HepG2 (cell line): Measurements from ENCODE around the gene BRD8. TPM values are rescaled to one million over a fixed set of nuclear protein-coding genes. Genes with fewer than 3 reads are reported as not detected.

Source experiments
- ATAC-seq: fragments of 200-7000 bp; cut with Tn5 transposase; 3 replicates; pipeline ENCODE4 v1.9.1; 2020; ENCODE audit warnings: mild to moderate bottlenecking, moderate library complexity
- BruUV-seq: library from RNA; stranded (reverse); fragments of 400-500 nt; replicated peaks from 2 replicates; lab custom pipeline; 2021; lab: Mats Ljungman, UMichigan
- CTCF ChIA-PET: fragments of 300-600 bp; formaldehyde crosslinking; extraction: SDS; loops from one replicate; lab custom pipeline; 2021; ENCODE audit warnings: low total read pairs, inconsistent platforms, low intra/inter-chr PET ratio; lab: Yijun Ruan, JAX
- POLR2A ChIA-PET: fragments of 350-600 bp; sonication (Branson Sonifier 250); formaldehyde crosslinking; loops from one replicate; lab custom pipeline; 2020; ENCODE audit warnings: antibody characterized with exemption, inconsistent platforms; lab: Yijun Ruan, JAX
- DNase-seq: peaks from one replicate; pipeline ENCODE4 v3.0.0-alpha.2; 2015; ENCODE audit warnings: low spot score
- FAIRE-seq: peaks from 3 replicates; lab custom pipeline; 2011; peaks lifted over from hg19 to GRCh38; lab: Jason Lieb, UNC
- H2AFZ ChIP-seq: one replicate; pipeline ENCODE4 v1.6.1; 2011; ENCODE audit warnings: low read length, inconsistent platforms
- H3K27ac ChIP-seq: fragments of 300-600 bp; 3 replicates; pipeline ENCODE4 v1.8.0; 2011; ENCODE audit warnings: mixed run types, mild to moderate bottlenecking, mixed read lengths, low read length, inconsistent platforms; ENCODE audit not compliant: insufficient read depth; ENCODE audit errors: extremely low read length
- H3K27me3 ChIP-seq, 2 experiments: fragments of 200-600 bp in 1 of 2; 2 replicates in 1 of 2; 3 replicates in 1 of 2; pipeline versions ENCODE4 v1.6.0 to v1.8.0; 2011; ENCODE audit warnings: low read length in 2 of 2, mild to moderate bottlenecking in 2 of 2, moderate library complexity in 2 of 2, inconsistent platforms in 1 of 2; ENCODE audit not compliant: insufficient read depth in 2 of 2, control insufficient read depth in 1 of 2
- H3K36me3 ChIP-seq, 2 experiments: fragments of 200-600 bp in 1 of 2; replicated peaks in 1 of 2; 2 replicates in 1 of 2; 3 replicates in 1 of 2; pipeline versions ENCODE4 v1.5.1 to v1.8.0; 2011; ENCODE audit warnings: low read length in 2 of 2, inconsistent platforms in 1 of 2; ENCODE audit not compliant: insufficient read depth in 2 of 2, control insufficient read depth in 1 of 2
- H3K4me1 ChIP-seq: 2 replicates; pipeline ENCODE4 v1.5.1; 2012; ENCODE audit warnings: low read length, inconsistent platforms; ENCODE audit not compliant: insufficient read depth
- H3K4me2 ChIP-seq: 2 replicates; pipeline ENCODE4 v1.6.0; 2011; ENCODE audit warnings: low read depth, low read length, inconsistent platforms
- H3K4me3 ChIP-seq, 3 experiments: fragments of 200-600 bp in 1 of 3; sonication (generic), shearing (Covaris generic) in 1 of 3; replicated peaks in 1 of 3; 2 replicates each; pipeline ENCODE4 v1.5.1; 2011 to 2016; ENCODE audit warnings: low read length in 3 of 3, inconsistent platforms in 2 of 3, low read depth in 2 of 3, mild to moderate bottlenecking in 2 of 3, control low read depth in 1 of 3, mixed read lengths in 1 of 3; ENCODE audit not compliant: insufficient read depth in 1 of 3
- H3K79me2 ChIP-seq: one replicate; pipeline ENCODE4 v1.6.1; 2011; ENCODE audit warnings: low read length, inconsistent platforms; ENCODE audit not compliant: insufficient read depth
- H3K9ac ChIP-seq: 2 replicates; pipeline ENCODE4 v1.6.0; 2011; ENCODE audit warnings: mild to moderate bottlenecking, low read depth, low read length, inconsistent platforms; ENCODE audit not compliant: insufficient read depth
- H3K9me3 ChIP-seq: 2 replicates; pipeline ENCODE4 v1.5.1; 2012; ENCODE audit warnings: mild to moderate bottlenecking, low read length
- H4K20me1 ChIP-seq: 2 replicates; pipeline ENCODE4 v1.6.0; 2011; ENCODE audit warnings: inconsistent platforms, mild to moderate bottlenecking, low read length, moderate library complexity; ENCODE audit not compliant: insufficient read depth
- AHDC1 ChIP-seq: sonication (generic); formaldehyde crosslinking; IDR thresholded peaks from 2 replicates; pipeline ENCODE4 v1.5.1; 2020; ENCODE audit warnings: mild to moderate bottlenecking, missing genetic modification reagents, borderline replicate concordance
- ISX ChIP-seq: sonication (generic); formaldehyde crosslinking; conservative IDR thresholded peaks from 2 replicates; pipeline ENCODE4 v1.5.0; 2020; ENCODE audit warnings: missing genetic modification reagents
- JUNB ChIP-seq: sonication (generic); formaldehyde crosslinking; IDR thresholded peaks from 2 replicates; pipeline ENCODE4 v1.8.0; 2022; ENCODE audit warnings: missing genetic modification reagents, mild to moderate bottlenecking, borderline replicate concordance
- MYPOP ChIP-seq: sonication (generic); formaldehyde crosslinking; IDR thresholded peaks from 2 replicates; pipeline ENCODE4 v1.8.1; 2023; ENCODE audit warnings: mild to moderate bottlenecking, moderate library complexity, missing genetic modification reagents
- PITX1 ChIP-seq: sonication (generic); formaldehyde crosslinking; IDR thresholded peaks from 2 replicates; pipeline ENCODE4 v1.5.1; 2020; ENCODE audit warnings: mild to moderate bottlenecking, missing genetic modification reagents
- PLRG1 ChIP-seq: fragments of 450-650 bp; conservative IDR thresholded peaks from 2 replicates; pipeline ENCODE4 v1.6.1; 2016
- RAD51 ChIP-seq: fragments of 450-650 bp; IDR thresholded peaks from 2 replicates; pipeline ENCODE4 v1.6.1; 2016; ENCODE audit warnings: borderline replicate concordance
- SMYD3 ChIP-seq: sonication (generic); formaldehyde crosslinking; IDR thresholded peaks from 2 replicates; pipeline ENCODE4 v1.8.1; 2023; ENCODE audit warnings: mild to moderate bottlenecking, missing genetic modification reagents
- TARDBP ChIP-seq: sonication (generic); formaldehyde crosslinking; IDR thresholded peaks from 2 replicates; pipeline ENCODE4 v1.8.0; 2022; ENCODE audit warnings: mild to moderate bottlenecking, missing genetic modification reagents
- ZNF317 ChIP-seq: sonication (generic); formaldehyde crosslinking; IDR thresholded peaks from 2 replicates; pipeline ENCODE4 v1.5.0; 2020; ENCODE audit warnings: mild to moderate bottlenecking, missing genetic modification reagents
- ZNF891 ChIP-seq: sonication (generic); formaldehyde crosslinking; IDR thresholded peaks from 2 replicates; pipeline ENCODE4 v1.5.0; 2020; ENCODE audit warnings: mild to moderate bottlenecking, missing genetic modification reagents
- ZSCAN21 ChIP-seq: sonication (generic); formaldehyde crosslinking; IDR thresholded peaks from 2 replicates; pipeline ENCODE4 v1.8.0; 2022; ENCODE audit warnings: mild to moderate bottlenecking, missing genetic modification reagents, moderate library complexity, borderline replicate concordance
- in situ Hi-C: cut with HindIII; loops from 2 replicates; pipeline ENCODE4 v1.10.0; 2017; ENCODE audit warnings: low pct_unique_long_range_greater_than_20kb; ENCODE audit not compliant: extremely low pct_ligation_motif_present
- intact Hi-C: fragments of 100-400 bp; cut with micrococcal nuclease; formaldehyde crosslinking; loops from one replicate; pipeline ENCODE4 v1.10.0; 2022; ENCODE audit not compliant: unreplicated experiment
- polyA plus RNA-seq, 8 experiments: library from polyadenylated mRNA; depleted of rRNA in 3 of 8; stranded (reverse) in 7 of 8; unstranded in 1 of 8; fragments of >200 nt; fragmentation: Illumina TruSeq in 4 of 8; extraction: Trizol in 4 of 8; gene quantifications; 2 replicates each; pipeline versions ENCODE4 v1.2.1 to v1.2.3, GENCODE V29; 2011 to 2016; ENCODE audit warnings: low read depth in 4 of 8, missing spikeins in 1 of 8, mixed read lengths in 1 of 8; ENCODE audit not compliant: insufficient read depth in 1 of 8
- total RNA-seq, 5 experiments: library from RNA; depleted of rRNA; stranded (reverse); fragments of >200 nt; fragmentation: Illumina TruSeq; extraction: Trizol; gene quantifications; 2 replicates each; pipeline ENCODE4 v1.2.3, GENCODE V29; 2016; ENCODE audit warnings: low read depth in 1 of 5

The BRD8 gene
- total and polyA plus RNA-seq, 2 of the 13 experiments (the other 11 are each of a cell fraction or from before 2014, with no cell fraction given), result 62.5 to 71.1 TPM

DNA sequence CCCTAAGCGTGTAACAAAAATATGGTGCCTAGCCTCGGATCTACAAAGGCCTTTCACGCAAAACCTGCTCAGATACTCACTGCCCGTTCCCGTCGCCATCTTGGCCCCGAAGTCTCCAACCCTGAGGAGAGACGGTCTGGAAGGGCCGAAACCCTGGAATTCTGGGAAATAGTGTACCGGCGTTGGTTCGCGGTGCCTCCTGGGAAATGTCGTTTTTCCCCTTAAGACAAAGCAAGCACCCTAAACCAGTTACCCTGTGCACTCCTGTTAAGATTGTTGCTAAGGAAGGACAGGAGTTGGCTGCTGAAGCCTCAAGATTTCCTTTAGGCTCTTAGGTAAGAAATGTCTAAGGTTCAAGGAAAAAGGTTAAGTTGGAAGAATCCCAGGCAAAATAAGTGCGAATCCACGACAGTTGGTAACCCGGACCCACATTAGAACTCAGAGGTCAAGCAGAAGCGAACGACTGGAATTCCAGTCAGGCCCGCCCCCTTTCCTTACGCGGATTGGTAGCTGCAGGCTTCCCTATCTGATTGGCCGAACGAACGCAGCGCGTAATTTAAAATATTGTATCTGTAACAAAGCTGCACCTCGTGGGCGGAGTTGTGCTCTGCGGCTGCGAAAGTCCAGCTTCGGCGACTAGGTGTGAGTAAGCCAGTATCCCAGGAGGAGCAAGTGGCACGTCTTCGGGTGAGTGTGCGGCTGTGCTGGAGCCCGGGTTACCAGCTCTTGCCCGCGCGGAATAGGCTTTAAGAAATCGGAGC, at the start of gene BRD8, which contains the start of gene KIF20A (continued):
- TF ChIP-seq PITX1 (CRISPR knock-in tag), result 0 out of 2 replicates have a peak, but pooled peaks have one; percentile 19
- TF ChIP-seq TARDBP (CRISPR knock-in tag), result peak; percentile 52
- no peak for TF ChIP-seq ZNF317 (CRISPR knock-in tag)
- TF ChIP-seq RAD51, result no peak
- peak; percentile 59; the same call in 1 of the 2 replicates for TF ChIP-seq ISX

DNA sequence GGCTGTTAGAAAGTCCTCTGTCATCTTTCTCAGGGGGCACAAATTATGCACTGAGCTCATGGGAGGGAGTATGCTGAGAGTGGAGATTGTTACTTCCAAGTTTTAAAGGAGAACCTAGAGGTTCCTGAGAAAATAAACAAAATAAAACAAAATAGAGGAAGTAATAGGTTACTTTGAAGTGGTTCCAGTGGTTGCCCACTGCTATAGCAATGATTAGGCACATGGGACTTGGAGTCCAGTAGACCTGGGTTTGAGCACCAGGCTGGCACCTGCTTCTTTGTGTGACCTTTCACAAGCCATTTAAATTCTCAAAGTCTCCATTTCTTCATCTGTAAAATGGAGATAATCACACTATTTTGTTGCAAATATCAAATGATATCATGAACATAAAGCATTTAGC, 48.5 kb upstream of the BRD8 start:
- ChIA-PET CTCF (no interaction called here), POLR2A (no interaction called here)
- Histone ChIP-seq H4K20me1 (no peaks in the 10 kb centered on the region), H3K4me2 (no peak overlapping the region), H2AFZ (no peak overlapping the region), H3K9me3 (peaks cover 17% of the 10 kb centered on the region; the same call in 1 of the 2 replicates), H3K79me2 (no peaks in the 10 kb centered on the region), H3K27me3 (no peaks in the 10 kb centered on the region), H3K36me3 (no peaks in the 10 kb centered on the region), H3K9ac (no peak overlapping the region), H3K27ac (no peak overlapping the region), H3K4me1 (peaks cover 36% of the 10 kb centered on the region), H3K4me3 (no peak overlapping the region)
- ATAC-seq (no peak), DNase-seq (no peak), FAIRE-seq (no peak)
- in situ Hi-C loops, result no loop called here
- no TSS peak for BruUV-seq
- intact Hi-C loops, result no loop called here
- no peak for TF ChIP-seq MYPOP
- no peak for TF ChIP-seq SMYD3 (CRISPR knock-in tag)
- no peak for TF ChIP-seq PLRG1
- no peak for TF ChIP-seq AHDC1 (CRISPR knock-in tag)
- no peak for TF ChIP-seq JUNB (CRISPR knock-in tag)
- no peak for TF ChIP-seq ZNF891
- TF ChIP-seq ZSCAN21 (CRISPR knock-in tag), result no peak
